ENCODE measurements around the gene FRMPD1. TPM values are rescaled to one million over a fixed set of nuclear protein-coding genes. Genes with fewer than 3 reads are reported as not detected.

The FRMPD1 gene
- total RNA-seq, 6 experiments from 2014 or later = 0.10 to 0.74 (median 0.51) TPM

DNA sequence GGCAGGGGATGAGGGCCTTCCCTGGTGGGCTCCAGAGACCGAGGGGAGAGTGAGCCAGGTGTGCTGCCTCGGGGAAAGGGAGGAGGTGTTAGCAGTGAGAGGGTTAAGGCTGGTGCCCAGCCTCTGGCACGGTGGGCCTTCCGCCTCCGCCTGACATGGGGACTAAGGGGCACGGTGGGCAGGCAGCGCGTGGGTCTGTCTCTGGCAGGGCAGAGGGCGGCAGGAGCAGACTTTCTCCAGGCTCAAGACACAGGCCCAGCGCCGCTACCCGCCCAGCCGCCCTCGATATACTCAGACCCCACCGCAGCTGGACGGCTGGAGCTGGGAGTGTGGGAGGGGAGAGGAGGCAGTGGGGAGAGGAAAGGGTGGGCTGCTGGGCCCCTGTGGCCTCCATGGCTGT is 14.9 kb upstream of the FRMPD1 start:
- TF ChIP-seq, protein P1, sequence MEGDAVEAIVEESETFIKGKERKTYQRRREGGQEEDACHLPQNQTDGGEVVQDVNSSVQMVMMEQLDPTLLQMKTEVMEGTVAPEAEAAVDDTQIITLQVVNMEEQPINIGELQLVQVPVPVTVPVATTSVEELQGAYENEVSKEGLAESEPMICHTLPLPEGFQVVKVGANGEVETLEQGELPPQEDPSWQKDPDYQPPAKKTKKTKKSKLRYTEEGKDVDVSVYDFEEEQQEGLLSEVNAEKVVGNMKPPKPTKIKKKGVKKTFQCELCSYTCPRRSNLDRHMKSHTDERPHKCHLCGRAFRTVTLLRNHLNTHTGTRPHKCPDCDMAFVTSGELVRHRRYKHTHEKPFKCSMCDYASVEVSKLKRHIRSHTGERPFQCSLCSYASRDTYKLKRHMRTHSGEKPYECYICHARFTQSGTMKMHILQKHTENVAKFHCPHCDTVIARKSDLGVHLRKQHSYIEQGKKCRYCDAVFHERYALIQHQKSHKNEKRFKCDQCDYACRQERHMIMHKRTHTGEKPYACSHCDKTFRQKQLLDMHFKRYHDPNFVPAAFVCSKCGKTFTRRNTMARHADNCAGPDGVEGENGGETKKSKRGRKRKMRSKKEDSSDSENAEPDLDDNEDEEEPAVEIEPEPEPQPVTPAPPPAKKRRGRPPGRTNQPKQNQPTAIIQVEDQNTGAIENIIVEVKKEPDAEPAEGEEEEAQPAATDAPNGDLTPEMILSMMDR (IDR thresholded peaks at IDR 0.05) = no peak
- no peak for TF ChIP-seq POLR2A (IDR thresholded peaks at IDR 0.05)
- no peaks in the 10 kb centered on the region for H3K36me3 ChIP-seq
- 70% methylated on average over 2 of the region's 16 CpGs for WGBS (ENCODE audit: insufficient coverage, low coverage, low lambda C conversion rate, missing lambda C conversion rate)
- H3K4me3 ChIP-seq = no peak overlapping the region
- no peaks in the 10 kb centered on the region for H3K4me1 ChIP-seq
- H3K9me3 ChIP-seq = no peaks in the 10 kb centered on the region
- DNase-seq (no peak), ATAC-seq (peak in 1 of 4 donors; percentile 41)
- no peaks in the 10 kb centered on the region for H3K27me3 ChIP-seq
- H3K27ac ChIP-seq = no peak overlapping the region
- intact Hi-C loops (cut with DNase I) = no loop called here

DNA sequence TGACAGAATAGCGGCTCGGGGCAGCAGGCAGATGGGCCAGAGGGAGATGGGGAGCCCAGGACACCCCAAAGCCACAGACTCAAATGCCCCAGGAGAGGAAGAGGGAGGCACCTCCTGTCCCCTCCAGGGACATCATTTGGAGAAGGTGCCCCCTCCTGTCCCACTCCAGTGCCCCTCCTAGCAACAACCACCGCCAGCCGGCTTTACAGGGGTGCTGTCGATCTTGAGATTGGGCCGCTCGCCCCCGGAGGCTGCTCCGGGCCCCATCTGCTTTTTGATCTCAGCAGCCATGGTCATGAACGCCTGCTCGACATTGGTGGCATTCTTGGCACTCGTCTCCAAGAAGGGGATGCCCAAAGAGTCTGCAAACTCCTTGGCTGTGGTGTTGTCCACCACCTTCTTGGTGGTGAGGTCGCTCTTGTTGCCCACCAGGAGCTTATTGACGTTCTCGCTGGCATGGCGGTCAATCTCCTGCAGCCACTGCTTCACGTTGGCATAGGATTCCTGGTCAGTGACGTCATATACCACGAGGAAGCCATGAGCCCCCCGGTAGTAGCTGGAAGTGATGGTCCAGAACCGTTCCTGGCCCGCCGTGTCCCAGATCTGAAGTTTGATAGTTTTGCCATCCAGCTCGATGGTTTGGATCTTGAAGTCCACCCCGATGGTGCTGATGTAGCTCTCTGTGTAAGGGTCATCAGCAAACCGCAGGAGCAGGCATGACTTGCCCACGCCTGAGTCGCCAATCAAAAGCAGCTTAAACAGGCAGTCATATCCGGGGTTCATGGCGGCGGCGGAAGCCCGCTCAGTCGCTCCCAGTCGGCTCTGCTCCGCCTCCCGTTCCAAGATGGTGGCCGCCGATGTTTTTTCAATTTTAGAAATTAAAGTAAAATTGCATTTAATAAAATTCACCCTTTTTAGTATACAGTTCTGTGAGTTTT is 14.0 kb upstream of the FRMPD1 start:
- Histone ChIP-seq H3K9me3 (no peaks in the 10 kb centered on the region), H3K36me3 (no peaks in the 10 kb centered on the region), H3K4me3 (no peak overlapping the region), H3K27me3 (no peaks in the 10 kb centered on the region), H3K4me1 (no peaks in the 10 kb centered on the region), H3K27ac (no peak overlapping the region)
- intact Hi-C loops (cut with DNase I) = no loop called here
- ATAC-seq (peak in 1 of 4 donors; percentile 17), DNase-seq (no peak)
- 90% methylated on average over 16 of the region's 39 CpGs for WGBS (ENCODE audit: insufficient coverage, low coverage, low lambda C conversion rate, missing lambda C conversion rate)
- TF ChIP-seq, protein P1 (IDR thresholded peaks at IDR 0.05) = no peak

DNA sequence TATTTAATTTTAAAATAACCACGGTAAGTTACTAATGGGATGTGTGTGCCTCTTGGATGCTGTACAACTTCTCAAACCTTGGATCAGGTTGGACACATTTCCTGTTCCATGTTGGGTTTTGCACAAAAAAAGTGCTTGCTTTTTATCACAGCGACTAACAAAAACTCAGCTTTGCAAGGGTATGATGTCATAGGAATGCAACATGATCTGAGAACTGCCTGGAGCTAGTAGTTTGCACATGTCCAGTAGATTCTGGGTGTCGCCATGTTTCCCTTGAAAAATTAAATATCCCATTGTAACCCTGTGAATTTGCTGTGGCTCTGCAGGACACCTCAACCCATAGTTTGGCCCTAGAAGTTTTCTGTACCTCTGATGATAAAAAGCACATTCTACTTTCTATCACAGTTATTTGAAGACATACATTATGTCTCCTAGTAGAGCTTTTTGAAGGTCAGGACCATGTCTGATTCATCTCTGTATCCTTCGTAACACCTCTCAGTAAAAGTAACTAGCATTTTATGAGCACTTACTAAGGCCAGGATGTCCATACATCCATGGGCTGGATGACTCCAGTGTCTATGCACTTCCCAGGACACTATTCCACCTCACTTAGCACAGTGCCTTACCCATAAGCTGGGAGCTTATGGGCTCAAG is 11.5 kb upstream of the FRMPD1 start:
- TF ChIP-seq, protein P1 (IDR thresholded peaks at IDR 0.05) = no peak
- TF ChIP-seq POLR2A (IDR thresholded peaks at IDR 0.05) = no peak
- Histone ChIP-seq H3K27ac (no peak overlapping the region), H3K4me1 (no peaks in the 10 kb centered on the region), H3K27me3 (no peaks in the 10 kb centered on the region), H3K9me3 (no peaks in the 10 kb centered on the region), H3K4me3 (no peak overlapping the region), H3K36me3 (no peaks in the 10 kb centered on the region)
- ATAC-seq (no peak), DNase-seq (no peak)
- intact Hi-C loops (cut with DNase I) = no loop called here
- WGBS (ENCODE audit: insufficient coverage, low coverage, low lambda C conversion rate, missing lambda C conversion rate) = 86% methylated on average over 3 of the region's 4 CpGs

DNA sequence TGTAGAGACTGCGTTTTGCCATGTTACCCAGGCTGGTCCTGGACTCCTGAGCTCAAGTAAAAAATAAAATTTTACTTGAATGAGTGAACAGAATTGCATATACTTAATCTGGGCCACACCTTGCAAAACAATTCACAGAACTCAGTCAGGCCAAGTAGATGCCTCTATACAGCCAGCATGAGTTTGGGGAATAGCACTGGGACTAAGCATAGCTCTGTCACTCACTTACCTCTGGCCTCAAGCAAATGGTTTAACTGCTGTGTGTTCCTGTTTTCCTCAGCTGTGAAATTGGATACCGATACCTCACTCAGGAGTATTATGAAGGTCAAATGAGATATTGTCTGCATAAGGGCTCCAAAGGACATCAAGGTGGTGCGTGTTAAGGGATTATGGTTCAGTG is 10.9 kb upstream of the FRMPD1 start:
- intact Hi-C loops (cut with DNase I) = no loop called here
- Histone ChIP-seq H3K27ac (no peak overlapping the region), H3K36me3 (no peaks in the 10 kb centered on the region), H3K4me1 (no peaks in the 10 kb centered on the region), H3K9me3 (no peaks in the 10 kb centered on the region), H3K27me3 (no peaks in the 10 kb centered on the region), H3K4me3 (no peak overlapping the region)
- DNase-seq (no peak), ATAC-seq (no peak)
- 62% methylated on average over 3 of the region's 3 CpGs for WGBS (ENCODE audit: insufficient coverage, low coverage, low lambda C conversion rate, missing lambda C conversion rate)
- TF ChIP-seq, protein P1 (IDR thresholded peaks at IDR 0.05) = no peak
- no peak for TF ChIP-seq POLR2A (IDR thresholded peaks at IDR 0.05)

All from right lobe of liver (tissue), 6 donors.